HT1080 (cell line): ENCODE data around the gene ATP6V1E1. TPM values are rescaled to one million over a fixed set of nuclear protein-coding genes. Genes with fewer than 3 reads are reported as not detected.
A peak's percentile ranks its signal among the peaks of the same experiment; 100 is the strongest.
"Not testable (repeated sequence)": the region's sequence is repeated elsewhere in the genome, so short reads cannot be mapped to it uniquely, and the experiment has no call there.

Experiments
- DNase-seq: peaks from one replicate; pipeline ENCODE4 v3.0.0-alpha.2; 2015; ENCODE audit warnings: low read depth
- polyA plus RNA-seq, 2 experiments: library from polyadenylated mRNA; depleted of rRNA; stranded (reverse); fragments of >200 nt; gene quantifications; 2 replicates each; pipeline ENCODE4 v1.2.3, GENCODE V29; 2015
- total RNA-seq: library from RNA; depleted of rRNA; stranded (reverse); fragments of >200 nt; shearing (Covaris generic); gene quantifications from 2 replicates; pipeline ENCODE4 v1.2.3, GENCODE V29; 2014; rRNA removed

The ATP6V1E1 gene
- 139 and 142 TPM in 2 replicates for total RNA-seq
- 147 and 148 TPM in 2 replicates for polyA plus RNA-seq (2015; cell fraction: cytosol; rRNA removed)
- polyA plus RNA-seq (2015; cell fraction: nucleus; rRNA removed) = 136 and 153 TPM in 2 replicates

- DNase-seq = peak; percentile 96
These were observed at the start of gene ATP6V1E1 for GRCh38 chr22:17628406-17629172. Gene ATP6V1E1 (minus strand): TSS chr22:17628749. CDS start chr22:17628635, 114 bp downstream.

- no peak for DNase-seq
These were observed 47.0 kb upstream of the ATP6V1E1 start for GRCh38 chr22:17675584-17675983.

GRCh38 chr22:17674152-17674551, 45.6 kb upstream of the ATP6V1E1 start:
- DNase-seq = no peak

- no peak for DNase-seq
These were observed 44.0 kb upstream of the ATP6V1E1 start for GRCh38 chr22:17672417-17672991.

- not testable (repeated sequence) for DNase-seq
These were observed 43.1 kb upstream of the ATP6V1E1 start for GRCh38 chr22:17671521-17672092.

GRCh38 chr22:17665854-17666253, 37.3 kb upstream of the ATP6V1E1 start:
- DNase-seq = no peak

GRCh38 chr22:17665248-17665647, 36.7 kb upstream of the ATP6V1E1 start:
- DNase-seq = no peak

GRCh38 chr22:17664414-17665055, 36.0 kb upstream of the ATP6V1E1 start:
- no peak for DNase-seq

- no peak for DNase-seq
These were observed 28.4 kb upstream of the ATP6V1E1 start for GRCh38 chr22:17656870-17657395.

GRCh38 chr22:17655289-17655688, 26.7 kb upstream of the ATP6V1E1 start:
- no peak for DNase-seq

- DNase-seq = no peak
These were observed 20.0 kb upstream of the ATP6V1E1 start for GRCh38 chr22:17648569-17648968.

GRCh38 chr22:17647991-17648390, 19.4 kb upstream of the ATP6V1E1 start:
- no peak for DNase-seq

GRCh38 chr22:17647452-17647851, 18.9 kb upstream of the ATP6V1E1 start:
- DNase-seq = no peak

GRCh38 chr22:17642357-17642756, 13.8 kb upstream of the ATP6V1E1 start:
- not testable (repeated sequence) for DNase-seq

- no peak for DNase-seq
These were observed 12.7 kb upstream of the ATP6V1E1 start for GRCh38 chr22:17641269-17641668.

GRCh38 chr22:17639247-17639741, 10.7 kb upstream of the ATP6V1E1 start:
- DNase-seq = peak; percentile 20

- peak; percentile 94 for DNase-seq
These were observed 10.1 kb upstream of the ATP6V1E1 start, which contains the start of gene BCL2L13 for GRCh38 chr22:17638432-17639246. Gene BCL2L13 (plus strand): TSS chr22:17638757. CDS start chr22:17655712, 16,955 bp downstream.

- no peak for DNase-seq
These were observed 9.6 kb upstream of the ATP6V1E1 start for GRCh38 chr22:17638182-17638431.

GRCh38 chr22:17637490-17638181, 9.1 kb upstream of the ATP6V1E1 start:
- DNase-seq = no peak

GRCh38 chr22:17636850-17637249, 8.3 kb upstream of the ATP6V1E1 start:
- DNase-seq = not testable (repeated sequence)
